Activated CD8-positive, alpha-beta T cell treated with anti-CD3 and anti-CD28 coated beads, Interleukin-2, amount 10 ng/mL, durations not matched to agents 7 days and 5 days (primary cell): ENCODE measurements around the gene ZSCAN9. TPM values are rescaled to one million over a fixed set of nuclear protein-coding genes. Genes with fewer than 3 reads are reported as not detected.

Experiments
- ATAC-seq: fragments of 150-1000 bp; cut with Tn5 transposase; one replicate; pipeline ENCODE4 v1.10.0; 2021; ENCODE audit warnings: moderate library complexity
- CTCF ChIA-PET: fragments of 350-600 bp; sonication (Branson Sonifier 250); formaldehyde crosslinking; loops from one replicate; lab custom pipeline; 2021; ENCODE audit warnings: antibody characterized with exemption; lab: Charles Lee
- POLR2A ChIA-PET: fragments of 350-600 bp; sonication (Branson Sonifier 250); formaldehyde crosslinking; loops from one replicate; lab custom pipeline; 2021; ENCODE audit warnings: antibody characterized with exemption; lab: Charles Lee
- DNase-seq: peaks from one replicate; pipeline ENCODE4 v3.0.0-alpha.2; 2020
- H3K27ac Mint-ChIP-seq: one replicate; pipeline ENCODE4 v1.8.0; 2021; ENCODE audit warnings: mild to moderate bottlenecking, mixed read lengths
- H3K27me3 Mint-ChIP-seq: one replicate; pipeline ENCODE4 v1.8.0; 2021; ENCODE audit warnings: low read depth, mixed read lengths
- H3K36me3 Mint-ChIP-seq: one replicate; pipeline ENCODE4 v1.8.0; 2021; ENCODE audit warnings: low read depth, mixed read lengths
- H3K4me1 Mint-ChIP-seq: one replicate; pipeline ENCODE4 v1.8.0; 2021; ENCODE audit warnings: low read depth, mixed read lengths
- H3K4me3 Mint-ChIP-seq: one replicate; pipeline ENCODE4 v1.8.0; 2021; ENCODE audit warnings: mild to moderate bottlenecking, mixed read lengths
- H3K9me3 Mint-ChIP-seq: one replicate; pipeline ENCODE4 v1.8.0; 2022; ENCODE audit warnings: mixed read lengths; ENCODE audit not compliant: insufficient read depth
- total RNA-seq, 2 experiments: library from RNA; stranded (reverse); gene quantifications; one replicate each; pipeline ENCODE4 v1.2.3, GENCODE V29; 2021

ZSCAN9 gene
- 1 to 10 TPM; 4.1 to 4.5 TPM for total RNA-seq

DNA sequence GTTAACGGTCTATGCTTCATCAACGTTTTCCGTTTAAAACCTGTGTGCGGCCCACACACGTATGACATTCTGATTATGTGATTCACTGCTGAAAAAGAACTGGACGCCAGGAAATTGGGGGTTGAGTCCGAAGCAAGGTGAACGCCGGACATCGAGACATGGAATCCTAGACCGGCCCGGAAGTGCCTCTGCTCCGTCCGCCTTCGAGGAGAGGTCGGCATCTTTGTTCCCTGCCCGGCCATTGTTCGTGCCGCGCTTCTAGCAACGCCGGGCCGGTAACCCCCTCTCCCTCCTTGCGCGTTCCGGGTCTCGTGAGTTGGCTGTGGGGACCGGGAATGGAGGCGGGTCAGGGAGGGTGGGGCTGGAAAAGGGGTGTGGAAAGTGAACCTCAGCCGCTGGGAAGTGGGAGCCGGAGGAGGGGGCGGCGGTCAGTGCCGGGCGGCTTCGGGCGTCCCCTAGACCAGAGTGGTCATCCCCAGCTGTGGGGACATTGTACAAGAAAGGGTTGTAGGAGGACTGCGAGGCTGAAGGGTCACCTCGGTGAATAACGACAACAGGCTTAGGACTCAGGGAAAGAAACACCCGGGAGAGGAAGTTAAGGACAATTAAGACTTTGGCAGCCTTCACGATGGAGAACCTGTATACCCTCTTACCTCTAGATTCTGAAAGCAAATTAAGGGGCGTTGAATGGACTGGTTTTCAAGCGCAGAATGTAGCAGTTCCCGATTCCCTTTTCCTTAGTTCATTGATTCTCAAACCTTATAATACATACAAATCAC is at the start of gene ZSCAN9:
ZSCAN9 (plus strand) TSS at position 220 of the 779 bp plus-strand sequence. CDS start 1,810 bp downstream, outside the sequence.
- peak within 1 kb of the TSS; percentile 80 for H3K4me3 Mint-ChIP-seq
- peaks cover 35% of the 10 kb centered on the region for H3K4me1 Mint-ChIP-seq
- DNase-seq (peak; percentile 54), ATAC-seq (peak; percentile 79)
- peaks cover 30% of the 10 kb centered on the region for H3K27me3 Mint-ChIP-seq
- CTCF ChIA-PET = no interaction called here
- H3K9me3 Mint-ChIP-seq = no peaks in the 10 kb centered on the region
- POLR2A ChIA-PET = no interaction called here
- H3K27ac Mint-ChIP-seq = peak within 1 kb of the TSS; percentile 58
- peaks cover 17% of the 10 kb centered on the region for H3K36me3 Mint-ChIP-seq

DNA sequence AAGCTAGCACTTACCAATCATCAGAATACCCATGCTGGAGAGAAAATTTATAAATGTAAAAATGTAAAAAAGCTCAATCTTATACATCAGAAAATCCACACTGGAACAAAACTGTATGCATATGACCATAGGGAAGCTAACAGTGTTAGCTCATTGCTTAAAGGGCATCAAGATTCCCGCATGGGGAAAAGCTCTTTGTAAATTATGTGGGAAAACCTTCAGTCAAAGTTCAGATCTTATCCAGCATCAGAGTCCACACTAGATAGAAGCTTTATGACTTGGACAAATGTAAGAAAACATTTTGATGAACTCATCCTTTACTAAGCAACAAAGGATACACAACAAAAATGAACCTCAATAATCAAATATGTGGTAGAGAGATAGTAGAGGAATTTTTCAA is 48.7 kb upstream of the ZSCAN9 start:
- Mint-ChIP-seq H3K9me3 (no peaks in the 10 kb centered on the region), H3K27ac (no peak overlapping the region), H3K36me3 (no peaks in the 10 kb centered on the region), H3K27me3 (peaks cover 17% of the 10 kb centered on the region), H3K4me3 (no peak overlapping the region), H3K4me1 (no peaks in the 10 kb centered on the region)
- ChIA-PET POLR2A (no interaction called here), CTCF (interaction anchor here (0.6 kb wide), 1 partner anchor 151 kb away, joined by 3 read pairs; no protein-coding TSS in a partner anchor)
- DNase-seq (no peak), ATAC-seq (no peak)

- H3K27me3 Mint-ChIP-seq = peaks cover 7% of the 10 kb centered on the region
- no peak overlapping the region for H3K27ac Mint-ChIP-seq
- no peak overlapping the region for H3K4me3 Mint-ChIP-seq
- no peak for ATAC-seq
- CTCF ChIA-PET = no interaction called here
- no peak for DNase-seq
- H3K9me3 Mint-ChIP-seq = peaks cover 27% of the 10 kb centered on the region
- peaks cover under 1% of the 10 kb centered on the region for H3K36me3 Mint-ChIP-seq
- POLR2A ChIA-PET = no interaction called here
- H3K4me1 Mint-ChIP-seq = no peaks in the 10 kb centered on the region
Observed at GRCh38 chr6:28182255-28182654, 42.8 kb upstream of the ZSCAN9 start.

DNA sequence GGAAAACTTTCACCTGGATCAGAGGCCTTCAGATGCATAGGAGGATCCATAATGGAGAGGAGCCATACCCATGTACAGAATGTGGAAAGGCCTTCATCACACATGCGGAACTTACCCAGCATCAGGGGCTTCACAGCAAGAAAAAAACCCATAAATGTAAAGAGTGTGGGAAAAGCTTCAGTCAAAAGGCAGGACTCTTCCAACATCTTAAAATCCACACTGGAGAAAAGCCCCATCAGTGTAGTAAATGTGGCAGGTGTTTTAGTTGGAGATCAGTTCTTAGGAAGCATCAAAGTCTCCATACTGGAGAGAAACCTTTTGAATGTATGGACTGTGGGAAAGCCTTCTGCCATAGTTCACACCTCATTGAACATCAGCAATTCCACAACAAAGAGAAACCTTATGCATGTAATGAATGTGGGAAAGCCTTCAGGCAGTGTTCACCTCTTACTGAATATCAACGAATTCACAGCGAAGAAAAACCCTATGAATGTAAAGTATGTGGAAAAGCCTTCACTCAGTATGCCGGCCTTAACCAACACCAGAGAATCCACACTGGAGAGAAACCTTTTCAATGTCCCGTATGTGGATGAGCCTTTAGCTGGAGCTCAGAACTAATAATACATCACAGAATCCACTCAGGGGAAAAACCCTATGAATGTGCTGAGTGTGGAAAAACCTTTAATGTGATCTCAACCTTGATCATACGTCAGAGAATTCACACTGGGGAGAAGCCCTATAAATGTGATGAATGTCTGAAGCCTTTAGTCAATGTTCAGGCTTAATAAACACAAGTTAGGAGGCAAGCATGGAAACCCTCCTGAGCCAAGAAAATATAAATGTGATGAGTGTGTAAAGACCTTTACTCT is 36.7 kb upstream of the ZSCAN9 start:
- ATAC-seq (no peak), DNase-seq (no peak)
- no peaks in the 10 kb centered on the region for H3K4me1 Mint-ChIP-seq
- H3K36me3 Mint-ChIP-seq = peaks cover 5% of the 10 kb centered on the region
- H3K4me3 Mint-ChIP-seq = no peak overlapping the region
- no peaks in the 10 kb centered on the region for H3K27me3 Mint-ChIP-seq
- H3K9me3 Mint-ChIP-seq = peaks cover 49% of the 10 kb centered on the region
- H3K27ac Mint-ChIP-seq = no peak overlapping the region
- POLR2A ChIA-PET = interaction anchor here (0.6 kb wide), 1 partner anchor 982 kb away, joined by 3 read pairs; no protein-coding TSS in a partner anchor
- CTCF ChIA-PET = no interaction called here

DNA sequence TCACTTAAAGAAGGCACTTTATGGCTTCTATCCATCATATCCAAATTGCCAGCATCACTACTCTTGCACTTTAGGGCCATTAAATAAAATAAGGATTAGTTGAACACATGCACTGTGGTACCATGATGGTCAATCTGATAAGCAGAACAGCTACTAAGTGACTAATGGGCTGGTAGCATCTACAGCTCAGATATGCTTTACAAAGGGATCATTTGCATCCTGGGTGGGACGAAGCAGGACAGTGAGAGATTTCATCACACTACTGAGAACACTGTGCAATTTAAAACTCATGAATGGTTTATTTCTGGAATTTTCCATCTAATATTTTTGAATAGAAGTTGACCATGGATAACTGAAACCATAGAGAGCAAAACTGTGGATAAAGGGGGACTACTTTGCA is 25.1 kb upstream of the ZSCAN9 start:
- ChIA-PET POLR2A (interaction anchor here (0.6 kb wide), 1 partner anchor 9 kb away, joined by 3 read pairs; no protein-coding TSS in a partner anchor), CTCF (no interaction called here)
- no peak for ATAC-seq
- Mint-ChIP-seq H3K27ac (no peak overlapping the region), H3K27me3 (peaks cover 27% of the 10 kb centered on the region), H3K9me3 (peaks cover 29% of the 10 kb centered on the region), H3K4me3 (no peak overlapping the region), H3K36me3 (peaks cover 13% of the 10 kb centered on the region), H3K4me1 (peaks cover 11% of the 10 kb centered on the region)
- no peak for DNase-seq

GRCh38 chr6:28203201-28203600 is 21.9 kb upstream of the ZSCAN9 start:
- CTCF ChIA-PET = no interaction called here
- no peak for ATAC-seq
- peaks cover 21% of the 10 kb centered on the region for H3K9me3 Mint-ChIP-seq

DNA sequence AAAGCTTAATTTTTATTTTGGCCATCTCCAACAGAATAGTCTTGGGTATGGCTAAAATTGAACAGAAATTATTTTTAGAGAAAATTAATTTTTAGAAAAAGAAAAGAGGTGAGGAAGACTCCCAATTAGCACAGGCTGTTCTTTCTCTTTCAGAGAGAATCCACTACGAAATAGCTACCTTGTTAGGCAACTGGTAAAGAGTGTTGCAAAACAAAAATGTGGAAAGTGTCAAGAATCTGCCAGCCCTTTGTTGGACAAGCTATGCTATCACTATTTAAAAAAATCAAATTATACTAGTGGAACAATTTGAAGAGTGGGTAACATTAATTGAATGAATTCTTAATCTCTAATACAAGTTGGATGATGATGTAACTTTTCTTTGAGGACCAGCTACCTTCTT is 19.2 kb upstream of the ZSCAN9 start:
- Mint-ChIP-seq H3K4me3 (no peak overlapping the region), H3K9me3 (peaks cover 7% of the 10 kb centered on the region), H3K27ac (no peak overlapping the region), H3K36me3 (peaks cover 13% of the 10 kb centered on the region), H3K4me1 (peaks cover 28% of the 10 kb centered on the region), H3K27me3 (peaks cover 52% of the 10 kb centered on the region)
- ChIA-PET CTCF (interaction anchor here (1.5 kb wide), 1 partner anchor 62 kb away, joined by 3 read pairs; no protein-coding TSS in a partner anchor), POLR2A (interaction anchor here (0.5 to 0.6 kb wide), 2 partner anchors 417 to 508 kb away, joined by 3 read pairs; no protein-coding TSS in a partner anchor)
- DNase-seq (no peak), ATAC-seq (no peak)

More at GRCh38 chr6:28203201-28203600, 21.9 kb upstream of the ZSCAN9 start:
- Mint-ChIP-seq H3K36me3 (peaks cover 24% of the 10 kb centered on the region), H3K4me3 (no peak overlapping the region), H3K4me1 (peaks cover 25% of the 10 kb centered on the region), H3K27ac (no peak overlapping the region), H3K27me3 (peaks cover 51% of the 10 kb centered on the region)
- no peak for DNase-seq
- POLR2A ChIA-PET = no interaction called here

- ATAC-seq = no peak
- Mint-ChIP-seq H3K27me3 (peaks cover 53% of the 10 kb centered on the region), H3K27ac (no peak overlapping the region), H3K4me1 (peaks cover 29% of the 10 kb centered on the region), H3K4me3 (no peak overlapping the region), H3K36me3 (peaks cover 13% of the 10 kb centered on the region), H3K9me3 (peaks cover 7% of the 10 kb centered on the region)
- CTCF ChIA-PET = no interaction called here
- DNase-seq = no peak
- POLR2A ChIA-PET = no interaction called here
Observed at GRCh38 chr6:28206527-28206926, 18.5 kb upstream of the ZSCAN9 start.

DNA sequence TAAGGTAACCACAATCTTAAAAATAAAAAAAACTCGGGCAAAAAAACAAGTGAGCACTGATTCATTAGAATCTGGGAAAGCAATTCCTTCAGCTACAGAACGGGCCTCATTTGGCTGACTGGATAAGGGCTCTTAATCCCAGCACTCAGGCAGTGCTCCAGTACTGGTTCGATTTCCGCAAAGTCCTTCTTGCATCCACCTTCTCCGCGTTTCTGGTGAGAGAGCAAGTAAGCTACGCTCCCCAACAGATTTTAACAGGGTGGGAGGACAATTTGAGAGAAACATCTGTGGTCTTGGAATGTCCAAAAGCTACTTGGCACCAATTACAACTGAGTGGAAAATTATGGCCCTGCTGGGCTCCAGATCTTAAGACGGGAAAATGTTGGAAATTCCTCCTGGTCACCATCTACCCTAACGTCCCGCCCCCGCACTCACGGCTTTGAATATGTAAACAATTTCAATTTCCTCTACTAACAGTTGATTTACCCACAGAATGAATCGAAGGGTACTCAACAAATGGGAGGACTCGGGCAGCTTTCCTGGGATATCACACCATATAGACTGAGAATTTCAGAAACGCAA is 18.1 kb upstream of the ZSCAN9 start:
- Mint-ChIP-seq H3K27ac (peak overlapping the region; percentile 72), H3K36me3 (peaks cover 15% of the 10 kb centered on the region), H3K27me3 (peaks cover 57% of the 10 kb centered on the region), H3K4me1 (peaks cover 30% of the 10 kb centered on the region), H3K9me3 (peaks cover 7% of the 10 kb centered on the region), H3K4me3 (peak overlapping the region; percentile 83)
- ChIA-PET POLR2A (no interaction called here), CTCF (no interaction called here)
- no peak for ATAC-seq
- DNase-seq = no peak

GRCh38 chr6:28207510-28208110 is 17.5 kb upstream of the ZSCAN9 start:
- Mint-ChIP-seq H3K4me1 (peaks cover 30% of the 10 kb centered on the region), H3K4me3 (peak overlapping the region; percentile 83), H3K9me3 (peaks cover 7% of the 10 kb centered on the region), H3K27ac (peak overlapping the region; percentile 72), H3K36me3 (peaks cover 13% of the 10 kb centered on the region), H3K27me3 (peaks cover 61% of the 10 kb centered on the region)
- ChIA-PET POLR2A (interaction anchor here (0.8 kb wide), 1 partner anchor 369 kb away, joined by 4 read pairs; a partner anchor contains a TSS), CTCF (no interaction called here)
- ATAC-seq = peak; percentile 82
- DNase-seq = peak; percentile 60

DNA sequence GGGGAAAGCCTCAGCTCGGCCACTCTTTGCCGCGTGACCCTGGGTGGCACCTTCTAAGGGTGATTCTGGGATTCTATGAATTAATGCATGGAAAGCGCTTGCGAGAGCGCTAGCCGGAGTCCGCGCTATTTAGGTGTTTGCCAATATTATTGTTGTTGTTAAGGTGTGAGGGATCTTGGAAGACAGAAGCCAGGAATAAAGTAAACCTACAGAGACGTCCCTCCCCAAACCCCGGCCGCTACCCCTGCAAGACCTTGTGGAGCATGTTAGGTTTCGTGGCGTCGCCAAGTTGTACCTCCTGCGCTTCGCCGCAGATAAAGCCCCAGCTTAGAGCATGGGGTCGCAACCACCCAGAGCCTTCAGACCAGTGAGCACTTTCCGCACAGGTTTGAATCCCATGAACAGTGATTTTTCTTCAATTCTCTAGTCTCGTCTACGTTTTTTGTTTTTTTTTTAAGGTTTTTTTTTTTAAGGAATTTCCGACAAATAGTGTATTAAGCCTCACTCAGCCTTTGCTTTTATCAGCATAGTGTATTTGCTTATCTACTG is 16.9 kb upstream of the ZSCAN9 start:
- ATAC-seq (no peak), DNase-seq (no peak)
- peaks cover 13% of the 10 kb centered on the region for H3K36me3 Mint-ChIP-seq
- peaks cover 67% of the 10 kb centered on the region for H3K27me3 Mint-ChIP-seq
- ChIA-PET CTCF (no interaction called here), POLR2A (interaction anchor here (0.8 kb wide), 1 partner anchor 370 kb away, joined by 4 read pairs; a partner anchor contains a TSS)
- H3K4me3 Mint-ChIP-seq = peak overlapping the region; percentile 83
- H3K9me3 Mint-ChIP-seq = peaks cover 7% of the 10 kb centered on the region
- H3K4me1 Mint-ChIP-seq = peaks cover 34% of the 10 kb centered on the region
- H3K27ac Mint-ChIP-seq = no peak overlapping the region
